IMR-90 (cell line): ENCODE results near the gene LDLRAD4. TPM values are rescaled to one million over a fixed set of nuclear protein-coding genes. Genes with fewer than 3 reads are reported as not detected.

Experiments
- ATAC-seq: fragments of 200-7000 bp; cut with Tn5 transposase; 2 replicates; pipeline ENCODE4 v1.9.1; 2020; ENCODE audit warnings: low read depth, mild to moderate bottlenecking, moderate library complexity
- BruUV-seq: library from RNA; stranded (reverse); fragments of 400-500 nt; replicated peaks from 2 replicates; lab custom pipeline; 2021; lab: Mats Ljungman, UMichigan
- CTCF ChIA-PET: fragments of 300-600 bp; formaldehyde crosslinking; extraction: SDS; loops from one replicate; lab custom pipeline; 2021; ENCODE audit warnings: antibody characterized with exemption; lab: Yijun Ruan, JAX
- POLR2A ChIA-PET: fragments of 300-600 bp; sonication (Branson Sonifier 250); formaldehyde crosslinking; loops from one replicate; lab custom pipeline; 2022; ENCODE audit warnings: antibody characterized with exemption; ENCODE audit not compliant: unreplicated experiment; lab: Charles Lee
- DNase-seq: peaks from one replicate; pipeline ENCODE4 v3.0.0; 2013
- H2AFZ ChIP-seq: replicated peaks from 2 replicates; pipeline ENCODE3; 2013; ENCODE audit warnings: low read length, mild to moderate bottlenecking; ENCODE audit not compliant: poor library complexity
- H2AK5ac ChIP-seq: 2 replicates; pipeline ENCODE4 v1.6.1; 2013; ENCODE audit warnings: low read depth, low read length, inconsistent platforms
- H2AK9ac ChIP-seq: replicated peaks from 2 replicates; pipeline ENCODE3; 2013; ENCODE audit warnings: mild to moderate bottlenecking, low read depth, low read length, moderate library complexity; ENCODE audit not compliant: poor library complexity
- H2BK120ac ChIP-seq: 2 replicates; pipeline ENCODE4 v1.6.1; 2013; ENCODE audit warnings: low read depth, low read length, inconsistent platforms
- H2BK15ac ChIP-seq: 3 replicates; pipeline ENCODE4 v1.6.1; 2013; ENCODE audit warnings: low read depth, low read length, inconsistent platforms
- H2BK20ac ChIP-seq: 2 replicates; pipeline ENCODE4 v1.6.1; 2013; ENCODE audit warnings: low read depth, mild to moderate bottlenecking, inconsistent platforms, low read length, moderate library complexity
- H2BK5ac ChIP-seq: 2 replicates; pipeline ENCODE4 v1.6.1; 2013; ENCODE audit warnings: mild to moderate bottlenecking, low read depth, low read length, inconsistent platforms; ENCODE audit not compliant: poor library complexity, severe bottlenecking
- H3K14ac ChIP-seq: replicated peaks from 2 replicates; pipeline ENCODE4 v1.6.1; 2013; ENCODE audit warnings: low read depth, low read length, inconsistent platforms
- H3K18ac ChIP-seq: 2 replicates; pipeline ENCODE4 v1.6.1; 2013; ENCODE audit warnings: low read depth, low read length, control low read depth
- H3K23ac ChIP-seq: 2 replicates; pipeline ENCODE4 v1.6.1; 2013; ENCODE audit warnings: low read depth, low read length, inconsistent platforms
- H3K27ac ChIP-seq: 2 replicates; pipeline ENCODE4 v1.5.1; 2013; ENCODE audit warnings: mild to moderate bottlenecking, control low read depth, low read length; ENCODE audit not compliant: insufficient read depth
- H3K27me3 ChIP-seq: 2 replicates; pipeline ENCODE4 v1.6.1; 2013; ENCODE audit warnings: low read length; ENCODE audit not compliant: control insufficient read depth, insufficient read depth
- H3K36me3 ChIP-seq: 2 replicates; pipeline ENCODE4 v1.6.1; 2013; ENCODE audit warnings: low read length, mixed read lengths; ENCODE audit not compliant: control insufficient read depth, insufficient read depth
- H3K4ac ChIP-seq: 2 replicates; pipeline ENCODE4 v1.6.1; 2013; ENCODE audit warnings: low read depth, low read length, inconsistent platforms
- H3K4me1 ChIP-seq: 2 replicates; pipeline ENCODE4 v1.6.1; 2013; ENCODE audit warnings: low read length, mixed read lengths; ENCODE audit not compliant: control insufficient read depth, insufficient read depth
- H3K4me2 ChIP-seq: 2 replicates; pipeline ENCODE4 v1.6.1; 2013; ENCODE audit warnings: low read depth, mild to moderate bottlenecking, control low read depth, low read length, moderate library complexity
- H3K4me3 ChIP-seq: 2 replicates; pipeline ENCODE4 v1.5.1; 2013; ENCODE audit warnings: low read depth, mild to moderate bottlenecking, control low read depth, low read length, moderate library complexity; ENCODE audit not compliant: insufficient read depth
- H3K56ac ChIP-seq: 2 replicates; pipeline ENCODE4 v1.6.1; 2013; ENCODE audit warnings: low read length, inconsistent platforms; ENCODE audit not compliant: insufficient read depth; ENCODE audit errors: extremely low read depth
- H3K79me1 ChIP-seq, 2 experiments: 2 replicates each; pipeline ENCODE4 v1.6.1; 2013; ENCODE audit warnings: low read length in 2 of 2, inconsistent platforms in 1 of 2, low read depth in 1 of 2
- H3K9ac ChIP-seq: 2 replicates; pipeline ENCODE4 v1.6.1; 2013; ENCODE audit warnings: low read depth, low read length, control low read depth
- H3K9me1 ChIP-seq: 2 replicates; pipeline ENCODE4 v1.6.1; 2013; ENCODE audit warnings: low read length, inconsistent platforms; ENCODE audit not compliant: insufficient read depth
- H3K9me3 ChIP-seq: 2 replicates; pipeline ENCODE4 v1.6.1; 2013; ENCODE audit warnings: low read length; ENCODE audit not compliant: control insufficient read depth, insufficient read depth
- H4K20me1 ChIP-seq: 2 replicates; pipeline ENCODE4 v1.6.1; 2013; ENCODE audit warnings: low read length, inconsistent platforms; ENCODE audit not compliant: insufficient read depth
- H4K5ac ChIP-seq: 2 replicates; pipeline ENCODE4 v1.6.1; 2013; ENCODE audit warnings: mild to moderate bottlenecking, low read depth, low read length, control low read depth
- H4K8ac ChIP-seq, 2 experiments: 2 replicates each; pipeline ENCODE4 v1.6.1; 2013; ENCODE audit warnings: low read depth in 2 of 2, low read length in 2 of 2, control low read depth in 1 of 2, inconsistent platforms in 1 of 2
- H4K91ac ChIP-seq: 2 replicates; pipeline ENCODE4 v1.6.1; 2013; ENCODE audit warnings: low read depth, low read length, inconsistent platforms; ENCODE audit not compliant: insufficient read depth
- BHLHE40 ChIP-seq: fragments of 150-350 bp; IDR thresholded peaks from 2 replicates; pipeline ENCODE4 v1.6.1; 2016; ENCODE audit warnings: mild to moderate bottlenecking, low read depth, low read length
- CEBPB ChIP-seq: IDR thresholded peaks from 2 replicates; pipeline ENCODE4 v1.6.1; 2012; ENCODE audit warnings: low read depth, low read length, improper control_type of control experiment
- CHD1 ChIP-seq: IDR thresholded peaks from 2 replicates; pipeline ENCODE4 v1.6.1; 2012; ENCODE audit warnings: low read depth, low read length, improper control_type of control experiment
- FOS ChIP-seq: fragments of 150-350 bp; IDR thresholded peaks from 2 replicates; pipeline ENCODE4 v1.6.1; 2016; ENCODE audit warnings: low read depth, low read length
- MAFK ChIP-seq: IDR thresholded peaks from 2 replicates; pipeline ENCODE4 v1.6.1; 2012; ENCODE audit warnings: low read depth, low read length, improper control_type of control experiment
- MAZ ChIP-seq: IDR thresholded peaks from 2 replicates; pipeline ENCODE4 v1.6.1; 2012; ENCODE audit warnings: low read depth, mild to moderate bottlenecking, low read length, improper control_type of control experiment, moderate library complexity, borderline replicate concordance
- MXI1 ChIP-seq: IDR thresholded peaks from 2 replicates; pipeline ENCODE4 v1.6.1; 2012; ENCODE audit warnings: low read depth, mild to moderate bottlenecking, low read length, moderate library complexity, borderline replicate concordance
- NFE2L2 ChIP-seq: fragments of 150-350 bp; IDR thresholded peaks from 2 replicates; pipeline ENCODE4 v1.6.1; 2016; ENCODE audit warnings: low read depth, mild to moderate bottlenecking, low read length
- POLR2A ChIP-seq: IDR thresholded peaks from 2 replicates; pipeline ENCODE4 v1.6.1; 2012; ENCODE audit warnings: mild to moderate bottlenecking, low read depth, low read length
- RCOR1 ChIP-seq: IDR thresholded peaks from 2 replicates; pipeline ENCODE4 v1.6.1; 2012; ENCODE audit warnings: mild to moderate bottlenecking, low read length, improper control_type of control experiment; ENCODE audit not compliant: insufficient replicate concordance
- RFX5 ChIP-seq: IDR thresholded peaks from 2 replicates; pipeline ENCODE4 v1.8.0; 2012; ENCODE audit warnings: low read depth, mild to moderate bottlenecking, low read length, moderate library complexity
- SMC3 ChIP-seq: fragments of 150-350 bp; IDR thresholded peaks from 2 replicates; pipeline ENCODE4 v1.6.1; 2016; ENCODE audit warnings: low read depth, mild to moderate bottlenecking, antibody characterized with exemption, low read length, moderate library complexity
- WGBS, 2 experiments: methylation state at CpG; one replicate each; pipeline versions ENCODE4 v1.1.5 to v1.1.7; 2013; ENCODE audit warnings: missing lambda C conversion rate in 2 of 2; ENCODE audit not compliant: insufficient read length in 1 of 2; ENCODE audit errors: extremely low coverage in 2 of 2; 5-methylcytosine and 5-hydroxymethylcytosine counted together
- dilution Hi-C: fragments of 300-500 bp; cut with HindIII; formaldehyde crosslinking; loops from one replicate; pipeline ENCODE4 v1.14.3; 2018; ENCODE audit warnings: low sequenced_read_pairs; ENCODE audit not compliant: unreplicated experiment
- in situ Hi-C: fragments of 300-500 bp; cut with MboI; formaldehyde crosslinking; loops from 3 replicates; pipeline ENCODE4 v1.14.3; 2019; ENCODE audit warnings: low sequenced_read_pairs, inconsistent platforms, mixed read lengths
- intact Hi-C: fragments of 100-400 bp; cut with micrococcal nuclease; formaldehyde crosslinking; loops from 2 replicates; pipeline ENCODE4 v1.10.0; 2022
- polyA plus RNA-seq, 3 experiments: library from polyadenylated mRNA; depleted of rRNA; stranded (reverse); fragments of >200 nt; gene quantifications; 2 replicates each; pipeline ENCODE4 v1.2.3, GENCODE V29; 2012; ENCODE audit warnings: low replicate concordance in 1 of 3
- total RNA-seq: library from RNA; depleted of rRNA; stranded (reverse); fragments of >200 nt; gene quantifications from 2 replicates; pipeline ENCODE4 v1.2.3, GENCODE V29; 2012
- TF ChIP-seq, protein P1 (sequence below): fragments of 150-350 bp; IDR thresholded peaks from 2 replicates; pipeline ENCODE4 v1.6.1; 2016; ENCODE audit warnings: low read depth, mild to moderate bottlenecking, low read length, moderate library complexity, borderline replicate concordance
- TF ChIP-seq, protein P2 (sequence below): fragments of 150-350 bp; IDR thresholded peaks from 2 replicates; pipeline ENCODE4 v1.6.1; 2017; ENCODE audit warnings: mild to moderate bottlenecking, antibody characterized with exemption, low read length, low read depth
- TF ChIP-seq, protein P3 (sequence below): conservative IDR thresholded peaks from 2 replicates; pipeline ENCODE4 v1.5.1; 2012; ENCODE audit warnings: mild to moderate bottlenecking, low read depth, low read length, improper control_type of control experiment

The LDLRAD4 gene
- total and polyA plus RNA-seq, 2 of the 4 experiments (the other 2 are of a cell fraction): not detected

DNA sequence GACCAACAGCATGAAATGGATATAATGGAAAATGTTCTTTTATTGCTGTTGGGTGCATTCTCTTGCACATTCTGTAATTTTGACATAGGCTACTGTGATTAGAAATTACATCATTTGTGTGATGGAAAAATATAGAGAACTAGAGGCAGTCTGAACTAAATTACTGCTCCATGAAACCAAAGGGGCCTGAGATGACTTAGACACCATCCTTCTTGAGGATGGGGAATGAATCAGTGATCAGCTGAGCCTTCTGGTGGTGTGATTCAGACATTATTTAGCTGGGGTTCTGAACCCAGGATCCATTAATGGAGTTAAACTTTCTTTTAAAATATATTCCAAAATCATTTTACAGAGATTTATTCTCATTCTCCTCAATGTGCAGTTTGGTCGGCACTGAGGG, 135.8 kb downstream of the LDLRAD4 start:
- H3K4me1 ChIP-seq: no peaks in the 10 kb centered on the region
- H3K4ac ChIP-seq: no peak overlapping the region
- H3K4me2 ChIP-seq: no peak overlapping the region
- no peak overlapping the region for H2AFZ ChIP-seq
- TF ChIP-seq NFE2L2 (no peak), RFX5 (no peak), MAFK (no peak), SMC3 (no peak), BHLHE40 (no peak), POLR2A (no peak), MAZ (no peak), CEBPB (no peak), MXI1 (no peak), CHD1 (no peak), RCOR1 (no peak), FOS (no peak)
- TF ChIP-seq, protein P1, sequence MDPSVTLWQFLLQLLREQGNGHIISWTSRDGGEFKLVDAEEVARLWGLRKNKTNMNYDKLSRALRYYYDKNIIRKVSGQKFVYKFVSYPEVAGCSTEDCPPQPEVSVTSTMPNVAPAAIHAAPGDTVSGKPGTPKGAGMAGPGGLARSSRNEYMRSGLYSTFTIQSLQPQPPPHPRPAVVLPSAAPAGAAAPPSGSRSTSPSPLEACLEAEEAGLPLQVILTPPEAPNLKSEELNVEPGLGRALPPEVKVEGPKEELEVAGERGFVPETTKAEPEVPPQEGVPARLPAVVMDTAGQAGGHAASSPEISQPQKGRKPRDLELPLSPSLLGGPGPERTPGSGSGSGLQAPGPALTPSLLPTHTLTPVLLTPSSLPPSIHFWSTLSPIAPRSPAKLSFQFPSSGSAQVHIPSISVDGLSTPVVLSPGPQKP: no peak
- TF ChIP-seq, protein P2, sequence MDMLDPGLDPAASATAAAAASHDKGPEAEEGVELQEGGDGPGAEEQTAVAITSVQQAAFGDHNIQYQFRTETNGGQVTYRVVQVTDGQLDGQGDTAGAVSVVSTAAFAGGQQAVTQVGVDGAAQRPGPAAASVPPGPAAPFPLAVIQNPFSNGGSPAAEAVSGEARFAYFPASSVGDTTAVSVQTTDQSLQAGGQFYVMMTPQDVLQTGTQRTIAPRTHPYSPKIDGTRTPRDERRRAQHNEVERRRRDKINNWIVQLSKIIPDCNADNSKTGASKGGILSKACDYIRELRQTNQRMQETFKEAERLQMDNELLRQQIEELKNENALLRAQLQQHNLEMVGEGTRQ: no peak
- TF ChIP-seq, protein P3, sequence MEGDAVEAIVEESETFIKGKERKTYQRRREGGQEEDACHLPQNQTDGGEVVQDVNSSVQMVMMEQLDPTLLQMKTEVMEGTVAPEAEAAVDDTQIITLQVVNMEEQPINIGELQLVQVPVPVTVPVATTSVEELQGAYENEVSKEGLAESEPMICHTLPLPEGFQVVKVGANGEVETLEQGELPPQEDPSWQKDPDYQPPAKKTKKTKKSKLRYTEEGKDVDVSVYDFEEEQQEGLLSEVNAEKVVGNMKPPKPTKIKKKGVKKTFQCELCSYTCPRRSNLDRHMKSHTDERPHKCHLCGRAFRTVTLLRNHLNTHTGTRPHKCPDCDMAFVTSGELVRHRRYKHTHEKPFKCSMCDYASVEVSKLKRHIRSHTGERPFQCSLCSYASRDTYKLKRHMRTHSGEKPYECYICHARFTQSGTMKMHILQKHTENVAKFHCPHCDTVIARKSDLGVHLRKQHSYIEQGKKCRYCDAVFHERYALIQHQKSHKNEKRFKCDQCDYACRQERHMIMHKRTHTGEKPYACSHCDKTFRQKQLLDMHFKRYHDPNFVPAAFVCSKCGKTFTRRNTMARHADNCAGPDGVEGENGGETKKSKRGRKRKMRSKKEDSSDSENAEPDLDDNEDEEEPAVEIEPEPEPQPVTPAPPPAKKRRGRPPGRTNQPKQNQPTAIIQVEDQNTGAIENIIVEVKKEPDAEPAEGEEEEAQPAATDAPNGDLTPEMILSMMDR: no peak
- H3K23ac ChIP-seq: no peak overlapping the region
- no peak overlapping the region for H2BK15ac ChIP-seq
- dilution Hi-C loops: no loop called here
- CTCF ChIA-PET: no interaction called here
- no peaks in the 10 kb centered on the region for H3K79me1 ChIP-seq
- intact Hi-C loops: no loop called here
- no peaks in the 10 kb centered on the region for H4K20me1 ChIP-seq
- H3K18ac ChIP-seq: no peak overlapping the region
- ATAC-seq (no peak), DNase-seq (no peak)
- no peak overlapping the region for H3K4me3 ChIP-seq
- no peak overlapping the region for H2BK120ac ChIP-seq
- no peak overlapping the region for H2AK9ac ChIP-seq
- no peak overlapping the region for H4K91ac ChIP-seq
- no peak overlapping the region for H3K9ac ChIP-seq
- no peaks in the 10 kb centered on the region for H3K9me1 ChIP-seq
- no peak overlapping the region for H2BK5ac ChIP-seq
- no peak overlapping the region for H2AK5ac ChIP-seq
- H3K27me3 ChIP-seq: no peaks in the 10 kb centered on the region
- no peaks in the 10 kb centered on the region for H3K36me3 ChIP-seq
- POLR2A ChIA-PET: no interaction called here
- no peak overlapping the region for H2BK20ac ChIP-seq
- BruUV-seq: no TSS peak
- no peaks in the 10 kb centered on the region for H3K9me3 ChIP-seq
- H3K27ac ChIP-seq: no peak overlapping the region
- in situ Hi-C loops: no loop called here
- no peak overlapping the region for H4K8ac ChIP-seq
- no peak overlapping the region for H4K5ac ChIP-seq
- WGBS, 2 experiments: no CpG with 5 or more reads among the region's 1 CpG
- no peak overlapping the region for H3K14ac ChIP-seq
- no peak overlapping the region for H3K56ac ChIP-seq
